ENCODE data around the gene KCNT1. TPM values are rescaled to one million over a fixed set of nuclear protein-coding genes. Genes with fewer than 3 reads are reported as not detected.

Gene KCNT1
- total and polyA plus RNA-seq, 3 donors from 2014 or later: 1.8 to 7.3 (median 5.3) TPM

DNA sequence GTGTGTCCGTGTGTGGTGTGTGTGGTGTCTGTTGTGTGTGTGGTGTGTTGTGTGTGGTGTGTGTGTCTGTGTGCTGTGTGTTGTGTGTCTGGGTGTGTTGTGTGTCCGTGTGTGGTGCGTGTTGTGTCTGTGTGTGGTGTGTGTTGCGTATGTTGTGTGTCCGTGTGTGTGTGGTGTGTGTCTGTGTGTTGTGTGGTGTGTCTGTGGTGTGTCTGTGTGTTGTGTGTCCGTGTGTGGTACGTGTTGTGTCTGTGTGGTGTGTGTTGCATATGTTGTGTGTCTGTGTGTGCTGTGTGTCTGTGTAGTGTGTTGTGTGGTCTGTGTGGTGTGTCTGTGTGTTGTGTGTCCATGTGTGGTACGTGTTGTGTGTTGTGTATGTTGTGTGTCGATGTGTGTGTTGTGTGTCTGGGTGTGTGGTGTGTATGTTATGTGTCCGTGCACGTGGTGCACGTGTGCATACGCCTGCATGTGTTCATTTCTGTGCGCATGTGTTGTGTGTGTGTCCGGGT, 72.3 kb downstream of the KCNT1 start:
- TF ChIP-seq, protein P1, sequence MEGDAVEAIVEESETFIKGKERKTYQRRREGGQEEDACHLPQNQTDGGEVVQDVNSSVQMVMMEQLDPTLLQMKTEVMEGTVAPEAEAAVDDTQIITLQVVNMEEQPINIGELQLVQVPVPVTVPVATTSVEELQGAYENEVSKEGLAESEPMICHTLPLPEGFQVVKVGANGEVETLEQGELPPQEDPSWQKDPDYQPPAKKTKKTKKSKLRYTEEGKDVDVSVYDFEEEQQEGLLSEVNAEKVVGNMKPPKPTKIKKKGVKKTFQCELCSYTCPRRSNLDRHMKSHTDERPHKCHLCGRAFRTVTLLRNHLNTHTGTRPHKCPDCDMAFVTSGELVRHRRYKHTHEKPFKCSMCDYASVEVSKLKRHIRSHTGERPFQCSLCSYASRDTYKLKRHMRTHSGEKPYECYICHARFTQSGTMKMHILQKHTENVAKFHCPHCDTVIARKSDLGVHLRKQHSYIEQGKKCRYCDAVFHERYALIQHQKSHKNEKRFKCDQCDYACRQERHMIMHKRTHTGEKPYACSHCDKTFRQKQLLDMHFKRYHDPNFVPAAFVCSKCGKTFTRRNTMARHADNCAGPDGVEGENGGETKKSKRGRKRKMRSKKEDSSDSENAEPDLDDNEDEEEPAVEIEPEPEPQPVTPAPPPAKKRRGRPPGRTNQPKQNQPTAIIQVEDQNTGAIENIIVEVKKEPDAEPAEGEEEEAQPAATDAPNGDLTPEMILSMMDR (IDR thresholded peaks at IDR 0.05): no peak
- TF ChIP-seq POLR2A (IDR thresholded peaks at IDR 0.05): no peak
- no peaks in the 10 kb centered on the region for H3K27me3 ChIP-seq
- intact Hi-C loops (cut with DNase I; ENCODE audit: low total_unique reads): no loop called here

DNA sequence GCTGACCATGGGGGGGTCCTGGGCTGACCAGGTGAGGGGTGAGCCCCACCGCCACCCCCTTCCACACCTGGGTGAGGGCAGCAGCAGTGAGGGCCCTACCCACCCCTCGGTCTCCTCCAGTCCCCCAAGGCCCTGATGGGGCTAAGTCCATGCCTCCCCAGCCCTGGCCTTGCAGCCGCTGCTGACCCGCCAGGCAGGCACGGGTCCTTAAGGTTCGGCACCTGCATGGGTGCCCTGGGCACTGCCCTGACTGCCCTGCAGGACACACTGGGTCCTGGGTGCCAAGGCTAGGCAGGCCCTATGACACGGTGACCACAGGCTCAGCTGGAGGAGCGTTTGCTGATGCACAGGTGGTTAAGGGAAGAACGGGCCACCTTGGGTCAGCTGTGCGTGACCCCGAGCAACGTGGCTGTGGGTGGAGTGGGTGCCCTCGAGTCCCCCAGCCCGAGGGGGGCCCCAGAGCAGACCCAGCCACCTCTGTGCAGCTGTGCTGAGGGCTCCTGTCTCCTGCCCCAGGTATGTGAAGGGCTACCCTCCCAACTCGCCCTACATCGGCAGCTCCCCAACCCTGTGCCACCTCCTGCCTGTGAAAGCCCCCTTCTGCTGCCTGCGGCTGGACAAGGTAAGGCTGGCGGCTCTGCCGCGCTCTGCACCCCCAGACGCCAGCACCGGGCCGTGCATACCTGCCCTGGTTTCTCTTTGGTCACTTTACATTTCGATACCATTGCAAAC, 73.0 kb downstream of the KCNT1 start:
- Histone ChIP-seq H3K4me1 (no peaks in the 10 kb centered on the region), H3K36me3 (ENCODE audit: low read depth, missing control alignments) (no peaks in the 10 kb centered on the region), H3K27me3 (no peaks in the 10 kb centered on the region), H3K9me3 (no peaks in the 10 kb centered on the region), H3K27ac (no peak overlapping the region), H3K4me3 (no peak overlapping the region)
- intact Hi-C loops (cut with DNase I; ENCODE audit: low total_unique reads): no loop called here
- TF ChIP-seq POLR2A (IDR thresholded peaks at IDR 0.05): no peak
- TF ChIP-seq, protein P1 (IDR thresholded peaks at IDR 0.05): no peak
- no peak for DNase-seq
- WGBS, 2 donors: 88 to 89% methylated on average over 12 to 24 of the region's 24 CpGs

More for the DNA sequence above, 72.3 kb downstream of the KCNT1 start:
- DNase-seq: no peak
- Histone ChIP-seq H3K36me3 (ENCODE audit: low read depth, missing control alignments) (no peaks in the 10 kb centered on the region), H3K9me3 (no peaks in the 10 kb centered on the region), H3K4me1 (no peaks in the 10 kb centered on the region), H3K4me3 (no peak overlapping the region), H3K27ac (no peak overlapping the region)
- 86 to 89% methylated on average over 15 of the region's 15 CpGs for WGBS, 2 donors

DNA sequence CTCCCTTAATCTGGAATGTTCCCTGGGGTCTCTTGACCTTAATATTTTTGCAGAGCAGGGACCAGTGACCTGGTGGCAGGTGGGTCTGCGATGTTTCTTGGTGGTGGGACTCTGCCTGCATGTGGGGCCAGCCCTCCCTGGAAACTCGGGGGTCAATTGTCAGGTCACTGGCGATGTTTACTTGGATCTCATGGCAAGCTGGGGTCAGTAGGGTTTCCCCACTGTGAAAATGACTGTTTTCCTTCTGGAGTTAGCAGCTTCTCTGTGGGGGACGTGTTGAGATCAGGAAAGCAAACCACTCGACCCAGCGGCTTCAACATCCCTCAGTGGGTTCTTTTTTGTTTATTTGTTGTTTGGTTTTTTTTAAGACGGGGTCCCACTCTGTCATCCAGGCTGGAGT, 73.9 kb downstream of the KCNT1 start:
- H3K4me1 ChIP-seq: no peaks in the 10 kb centered on the region
- 69 to 79% methylated on average over 7 of the region's 7 CpGs for WGBS, 2 donors
- H3K4me3 ChIP-seq: no peak overlapping the region
- H3K9me3 ChIP-seq: no peaks in the 10 kb centered on the region
- H3K36me3 ChIP-seq (ENCODE audit: low read depth, missing control alignments): no peaks in the 10 kb centered on the region
- no peaks in the 10 kb centered on the region for H3K27me3 ChIP-seq
- intact Hi-C loops (cut with DNase I; ENCODE audit: low total_unique reads): no loop called here
- TF ChIP-seq POLR2A (IDR thresholded peaks at IDR 0.05): no peak
- TF ChIP-seq, protein P1 (IDR thresholded peaks at IDR 0.05): no peak
- no peak overlapping the region for H3K27ac ChIP-seq
- DNase-seq: no peak

DNA sequence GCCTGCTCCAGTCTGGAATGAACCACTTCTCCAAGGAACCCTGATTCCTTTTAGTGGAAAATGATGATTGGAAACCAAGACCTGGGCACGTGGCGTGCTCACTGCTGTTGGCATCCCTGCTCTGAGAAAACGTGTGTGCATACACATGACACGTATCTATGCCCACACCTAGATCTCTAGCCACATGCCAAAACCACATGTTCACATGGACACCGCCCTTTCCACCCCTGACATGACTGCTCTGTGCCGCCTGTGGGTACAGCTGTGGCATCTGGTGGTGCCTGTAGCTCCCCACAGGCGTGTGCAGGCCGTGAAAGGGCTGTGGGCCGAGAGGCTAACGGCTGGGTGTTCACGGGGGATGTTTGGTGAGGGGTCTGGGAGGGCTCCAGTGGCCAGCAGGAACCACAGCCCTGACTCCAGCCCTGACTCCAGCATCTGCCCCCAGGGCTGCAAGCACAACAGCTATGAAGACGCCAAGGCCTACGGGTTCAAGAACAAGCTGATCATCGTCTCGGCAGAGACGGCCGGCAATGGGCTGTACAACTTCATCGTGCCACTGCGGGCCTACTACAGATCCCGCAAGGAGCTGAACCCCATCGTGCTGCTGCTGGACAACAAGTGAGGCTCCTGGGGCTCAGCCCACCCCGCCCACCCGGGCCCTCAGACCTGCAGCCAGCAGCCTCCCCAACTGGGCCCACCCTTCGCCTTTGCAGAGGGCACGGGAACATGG, 75.1 kb downstream of the KCNT1 start:
- intact Hi-C loops (cut with DNase I; ENCODE audit: low total_unique reads): no loop called here
- H3K9me3 ChIP-seq: no peaks in the 10 kb centered on the region

More for the DNA sequence above, 75.1 kb downstream of the KCNT1 start:
- TF ChIP-seq POLR2A (IDR thresholded peaks at IDR 0.05): no peak
- TF ChIP-seq, protein P1 (IDR thresholded peaks at IDR 0.05): no peak
- no peak for DNase-seq
- Histone ChIP-seq H3K27me3 (no peaks in the 10 kb centered on the region), H3K27ac (no peak overlapping the region), H3K4me1 (no peaks in the 10 kb centered on the region), H3K4me3 (no peak overlapping the region), H3K36me3 (ENCODE audit: low read depth, missing control alignments) (no peaks in the 10 kb centered on the region)
- 92 to 93% methylated on average over 11 to 25 of the region's 25 CpGs for WGBS, 2 donors
